Measurements from ENCODE around the gene IL4.
"Not testable (repeated sequence)": the region's sequence is repeated elsewhere in the genome, so short reads cannot be mapped to it uniquely, and the experiment has no call there.

The IL4 gene

DNA sequence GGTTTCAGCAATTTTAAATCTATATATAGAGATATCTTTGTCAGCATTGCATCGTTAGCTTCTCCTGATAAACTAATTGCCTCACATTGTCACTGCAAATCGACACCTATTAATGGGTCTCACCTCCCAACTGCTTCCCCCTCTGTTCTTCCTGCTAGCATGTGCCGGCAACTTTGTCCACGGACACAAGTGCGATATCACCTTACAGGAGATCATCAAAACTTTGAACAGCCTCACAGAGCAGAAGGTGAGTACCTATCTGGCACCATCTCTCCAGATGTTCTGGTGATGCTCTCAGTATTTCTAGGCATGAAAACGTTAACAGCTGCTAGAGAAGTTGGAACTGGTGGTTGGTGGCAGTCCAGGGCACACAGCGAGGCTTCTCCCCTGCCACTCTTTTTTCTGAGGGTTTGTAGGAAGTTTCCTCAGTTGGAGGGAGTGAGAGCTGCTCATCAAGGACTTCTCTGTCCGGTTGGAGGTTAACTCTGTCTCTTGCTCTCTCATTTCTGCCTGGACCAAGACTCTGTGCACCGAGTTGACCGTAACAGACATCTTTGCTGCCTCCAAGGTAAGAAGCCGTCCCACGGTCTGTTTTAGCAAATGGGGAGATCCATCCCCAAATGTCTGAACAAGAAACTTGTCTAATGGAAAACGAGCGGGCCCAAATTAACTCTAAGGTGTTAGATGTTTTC lies at the start of gene IL4:
IL4 (plus strand) TSS at position 51 of the 692 bp plus-strand sequence; CDS start at position 113, 62 bp downstream.
- in situ Hi-C loops (cut with MboI; ENCODE audit: low sequenced_read_pairs), result no loop called here

DNA sequence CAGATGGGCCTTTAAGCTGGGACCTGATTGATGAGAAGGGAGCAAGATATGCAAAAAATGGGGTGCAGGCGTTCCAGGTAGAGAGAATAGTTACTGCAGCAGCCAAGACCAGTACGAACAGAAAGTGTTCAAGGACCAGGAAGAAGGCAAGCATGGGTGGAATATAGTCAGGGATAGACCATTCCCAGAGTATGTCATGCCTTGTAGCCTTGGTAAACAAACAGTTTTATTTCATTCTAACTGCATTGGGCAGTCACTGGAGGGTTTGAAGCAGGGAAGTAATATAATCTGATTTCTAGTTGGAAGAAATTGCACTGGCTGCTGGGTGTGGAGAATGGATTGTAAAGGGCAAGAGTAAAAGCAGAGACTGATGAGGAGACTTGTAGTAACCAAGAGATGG lies 46.3 kb upstream of the IL4 start:
- in situ Hi-C loops (cut with MboI; ENCODE audit: low sequenced_read_pairs), result no loop called here

DNA sequence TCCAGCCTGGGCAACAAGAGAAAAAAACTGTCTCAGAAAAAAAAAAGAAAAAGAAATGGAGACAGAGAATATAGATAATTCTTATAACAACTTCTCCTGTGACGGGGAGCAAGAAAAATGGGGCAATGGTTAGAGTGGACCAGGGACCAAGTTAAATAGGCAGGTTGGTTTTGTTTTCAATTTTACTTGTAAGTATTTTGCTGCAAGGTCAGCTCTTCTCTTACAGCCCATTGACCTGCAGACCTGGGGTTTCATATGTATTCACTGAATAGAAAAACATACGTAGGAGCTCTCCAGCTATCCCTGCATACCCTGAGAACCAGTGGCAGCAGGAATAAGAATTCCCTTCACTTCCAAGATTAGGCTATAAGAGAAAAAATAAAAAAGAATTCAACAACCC lies 45.0 kb upstream of the IL4 start:
- in situ Hi-C loops (cut with MboI; ENCODE audit: low sequenced_read_pairs), result no loop called here

DNA sequence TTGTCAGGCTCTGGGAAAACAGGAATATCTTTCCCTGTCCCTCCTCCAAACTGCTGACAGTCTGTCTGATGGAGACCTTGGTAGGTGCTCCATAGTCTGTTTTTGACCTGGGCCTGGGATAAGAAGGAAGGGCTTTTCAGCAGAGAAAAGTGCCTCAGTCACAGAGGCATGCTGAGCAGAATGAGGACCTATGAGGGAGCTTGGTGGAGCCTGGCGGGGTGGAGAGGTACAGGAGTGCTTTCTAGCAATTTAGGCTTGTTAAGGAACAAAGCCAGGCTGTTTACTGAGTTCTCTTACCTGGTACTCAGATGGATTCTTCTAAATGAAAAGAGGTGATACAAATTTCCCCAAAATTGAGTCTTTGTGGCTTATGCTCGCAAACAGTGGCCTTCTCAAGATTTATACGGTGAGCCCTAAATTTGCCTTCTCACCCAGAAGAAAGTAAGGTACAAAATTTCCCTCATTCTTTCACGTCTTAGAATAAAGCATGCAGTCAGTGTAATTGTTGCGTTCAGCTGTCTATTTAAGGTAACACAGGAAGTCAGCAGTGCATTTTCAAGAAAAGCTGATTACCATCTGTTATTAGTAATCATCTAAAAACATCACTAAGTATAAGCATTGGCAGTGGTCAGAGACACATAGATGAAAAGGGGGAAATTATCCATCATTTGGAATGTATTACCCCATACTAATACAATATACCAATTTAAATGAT lies 44.4 kb upstream of the IL4 start:
- in situ Hi-C loops (cut with MboI; ENCODE audit: low sequenced_read_pairs), result no loop called here

GRCh38 chr5:132633587-132633986 lies 40.2 kb upstream of the IL4 start:
- in situ Hi-C loops (cut with MboI; ENCODE audit: low sequenced_read_pairs), result not testable (repeated sequence)

DNA sequence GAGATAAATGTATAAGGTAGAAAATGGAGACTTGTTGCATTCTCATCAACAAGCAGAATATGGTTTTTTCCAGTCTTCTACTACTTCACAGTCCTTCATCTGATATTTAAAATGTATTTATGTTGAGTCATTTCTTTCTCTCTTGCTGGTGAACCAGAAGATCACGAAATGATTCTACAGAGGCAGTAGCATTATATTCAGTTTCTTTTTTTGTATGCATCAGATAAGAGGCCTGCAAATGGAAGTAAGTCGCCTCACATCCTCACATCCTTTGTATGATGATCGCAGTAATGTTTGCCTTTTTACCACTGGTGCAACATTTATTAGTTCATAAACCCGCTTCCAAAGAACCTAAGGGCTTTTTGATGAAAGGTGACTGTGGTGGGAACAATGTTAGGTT lies 37.9 kb upstream of the IL4 start:
- in situ Hi-C loops (cut with MboI; ENCODE audit: low sequenced_read_pairs), result no loop called here

DNA sequence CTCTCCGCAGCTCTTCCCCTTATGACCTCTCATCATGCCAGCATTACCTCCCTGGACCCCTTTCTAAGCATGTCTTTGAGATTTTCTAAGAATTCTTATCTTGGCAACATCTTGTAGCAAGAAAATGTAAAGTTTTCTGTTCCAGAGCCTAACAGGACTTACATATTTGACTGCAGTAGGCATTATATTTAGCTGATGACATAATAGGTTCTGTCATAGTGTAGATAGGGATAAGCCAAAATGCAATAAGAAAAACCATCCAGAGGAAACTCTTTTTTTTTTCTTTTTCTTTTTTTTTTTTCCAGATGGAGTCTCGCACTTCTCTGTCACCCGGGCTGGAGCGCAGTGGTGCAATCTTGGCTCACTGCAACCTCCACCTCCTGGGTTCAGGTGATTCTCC lies 36.5 kb upstream of the IL4 start:
- in situ Hi-C loops (cut with MboI; ENCODE audit: low sequenced_read_pairs), result no loop called here

DNA sequence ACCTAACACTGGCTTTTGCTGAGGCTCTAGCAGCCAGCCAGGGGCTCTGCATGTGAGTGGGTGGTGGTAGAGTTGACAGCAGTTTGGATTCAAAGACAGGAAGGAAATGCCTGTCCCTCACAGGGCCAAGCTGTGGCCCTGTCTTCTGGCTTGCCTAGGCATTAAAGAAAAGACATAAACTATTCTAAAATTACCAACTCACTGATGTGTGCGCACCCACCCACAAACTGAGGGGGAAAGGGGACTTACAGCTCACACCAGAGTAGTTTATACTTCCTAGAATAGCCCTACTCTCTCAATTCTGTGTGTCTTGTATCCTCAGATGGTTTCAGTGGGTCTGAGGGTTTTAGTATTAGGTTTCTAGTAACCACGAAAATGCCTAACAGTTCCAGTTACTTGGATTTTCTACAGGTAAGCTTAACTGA lies 34.1 kb upstream of the IL4 start:
- in situ Hi-C loops (cut with MboI; ENCODE audit: low sequenced_read_pairs), result no loop called here

GRCh38 chr5:132640613-132641012 lies 33.2 kb upstream of the IL4 start:
- in situ Hi-C loops (cut with MboI; ENCODE audit: low sequenced_read_pairs), result no loop called here

DNA sequence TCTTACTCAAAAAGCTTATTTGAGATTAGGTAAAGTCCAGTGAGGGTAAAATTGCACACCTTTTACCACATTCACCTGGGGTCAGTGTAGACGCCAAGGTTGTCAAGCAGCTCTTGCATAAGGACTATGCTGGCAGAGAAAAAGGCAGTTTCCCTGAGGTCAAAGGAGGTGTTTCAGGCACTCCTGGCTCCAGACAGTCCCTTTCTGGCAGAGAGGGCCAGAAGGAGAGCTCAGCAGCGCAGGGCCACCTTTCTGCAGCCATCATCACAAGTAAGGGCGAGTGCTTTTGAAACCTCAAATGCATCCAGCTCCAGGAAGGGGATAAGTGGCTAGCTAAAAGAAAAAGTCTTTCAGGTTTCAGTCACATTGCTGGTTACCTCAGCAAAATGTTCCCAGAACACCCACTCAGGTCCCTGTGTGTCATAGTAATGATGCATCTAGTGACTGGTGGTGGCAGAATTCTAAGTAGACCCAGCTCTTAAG lies 32.5 kb upstream of the IL4 start:
- in situ Hi-C loops (cut with MboI; ENCODE audit: low sequenced_read_pairs), result no loop called here

- in situ Hi-C loops (cut with MboI; ENCODE audit: low sequenced_read_pairs), result no loop called here
Observed at GRCh38 chr5:132641841-132642240, 31.9 kb upstream of the IL4 start.

- in situ Hi-C loops (cut with MboI; ENCODE audit: low sequenced_read_pairs), result no loop called here
Observed at GRCh38 chr5:132644177-132644576, 29.6 kb upstream of the IL4 start.

- in situ Hi-C loops (cut with MboI; ENCODE audit: low sequenced_read_pairs), result no loop called here
Observed at GRCh38 chr5:132646583-132647266, 27.1 kb upstream of the IL4 start.

DNA sequence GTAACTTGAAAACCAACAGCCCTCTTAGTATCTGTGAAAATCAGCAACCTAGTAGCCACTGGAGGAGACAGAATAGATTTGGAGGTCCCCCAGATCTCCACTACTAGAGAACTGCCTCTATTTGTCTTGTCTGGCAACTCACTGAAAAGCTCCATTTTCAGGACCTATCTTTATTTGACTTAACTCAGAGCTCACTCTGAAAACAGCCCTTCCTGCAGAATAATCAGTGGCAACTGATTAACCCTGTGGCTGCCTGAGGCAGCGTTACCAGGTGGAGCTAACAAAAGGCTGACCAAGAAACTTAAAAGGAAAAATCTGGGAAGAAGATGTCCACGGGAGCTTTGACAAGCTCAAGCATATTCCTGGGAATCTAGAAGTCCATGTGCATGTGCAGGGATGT lies 26.3 kb upstream of the IL4 start:
- in situ Hi-C loops (cut with MboI; ENCODE audit: low sequenced_read_pairs), result no loop called here

DNA sequence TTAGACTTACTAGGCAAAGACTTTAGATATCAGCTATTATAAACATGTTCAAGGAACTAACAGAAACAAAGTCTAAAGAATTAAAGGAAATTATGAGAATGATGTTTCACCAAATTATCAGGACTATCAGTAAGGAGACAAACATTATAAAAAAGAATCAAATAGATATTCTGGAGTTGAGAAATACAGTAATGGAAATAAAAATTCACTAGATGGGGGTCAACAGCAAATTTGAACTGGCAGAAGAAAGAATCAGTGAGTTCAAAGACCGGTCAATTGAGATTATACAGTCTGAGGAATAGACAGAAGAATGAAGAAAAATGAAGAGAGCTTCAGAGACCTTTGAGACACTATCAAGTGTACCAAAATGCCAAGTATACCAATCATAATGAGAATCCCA lies 25.4 kb upstream of the IL4 start:
- in situ Hi-C loops (cut with MboI; ENCODE audit: low sequenced_read_pairs), result no loop called here

- in situ Hi-C loops (cut with MboI; ENCODE audit: low sequenced_read_pairs), result no loop called here
Observed at GRCh38 chr5:132651838-132652469, 21.8 kb upstream of the IL4 start.

DNA sequence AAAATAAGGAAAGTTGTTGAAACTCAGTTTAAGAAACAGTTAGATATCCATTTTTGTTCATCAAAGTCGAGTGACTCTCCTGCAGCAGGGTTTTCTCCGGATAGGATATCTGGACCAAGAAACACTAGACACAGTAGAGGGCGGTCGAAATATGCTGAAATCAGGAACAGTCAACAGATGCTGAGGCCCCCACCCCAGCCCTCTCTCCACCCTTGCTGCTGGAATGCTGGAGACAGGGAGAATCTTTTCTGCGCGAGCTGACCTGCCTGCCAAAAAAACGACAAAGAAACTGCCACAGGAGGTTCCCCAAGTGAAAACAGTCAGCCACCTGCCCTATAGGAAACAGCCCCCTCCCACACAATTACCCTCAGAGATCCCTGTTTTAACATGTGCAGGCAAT lies 20.1 kb upstream of the IL4 start:
- in situ Hi-C loops (cut with MboI; ENCODE audit: low sequenced_read_pairs), result no loop called here

DNA sequence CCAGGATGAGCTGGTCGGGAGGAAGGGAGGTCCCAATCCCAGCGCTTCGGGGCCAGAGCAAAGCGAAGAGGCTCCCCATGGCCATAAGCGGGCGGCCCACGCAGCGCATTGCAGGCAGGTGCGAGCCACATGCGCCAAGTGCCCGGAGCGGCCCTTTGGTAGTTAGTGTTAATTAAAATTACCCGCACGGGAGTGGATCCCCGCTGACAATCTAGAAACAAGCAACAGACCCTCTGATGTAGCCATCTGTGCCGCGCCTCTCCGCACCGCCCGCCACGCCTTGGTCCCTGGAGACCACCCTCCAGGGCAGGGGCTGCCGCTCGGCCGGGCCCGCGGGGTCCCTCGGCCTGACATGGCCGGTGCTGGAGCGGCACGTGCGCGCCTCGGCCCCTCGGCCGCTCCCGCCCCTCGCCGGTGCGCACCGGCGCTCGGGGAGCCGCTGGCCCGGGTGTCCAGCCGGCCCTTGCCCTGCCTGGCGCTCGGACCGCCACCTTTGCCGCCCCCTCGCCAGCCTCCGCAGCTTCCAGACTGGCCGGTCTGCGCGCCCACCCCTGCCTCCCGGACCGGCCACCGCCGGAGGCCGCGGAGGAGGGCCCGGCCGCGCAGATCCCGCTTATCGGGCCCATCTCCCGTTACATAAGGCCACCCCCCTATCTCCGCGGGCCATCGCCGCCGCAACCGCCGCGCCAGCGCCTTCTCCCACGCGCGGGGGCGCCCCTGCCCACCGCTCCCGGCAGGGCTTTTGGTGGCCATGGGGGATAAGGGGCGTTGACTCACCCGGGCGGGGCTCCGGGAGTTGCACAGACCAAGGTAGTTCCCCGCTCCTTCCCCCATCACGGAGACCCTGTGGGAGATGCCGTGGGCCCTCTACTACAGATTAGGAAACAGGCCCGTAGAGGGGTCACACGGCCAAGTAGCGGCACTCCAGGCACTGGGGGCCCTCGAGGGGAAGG lies 17.7 kb upstream of the IL4 start:
- in situ Hi-C loops (cut with MboI; ENCODE audit: low sequenced_read_pairs), result no loop called here

DNA sequence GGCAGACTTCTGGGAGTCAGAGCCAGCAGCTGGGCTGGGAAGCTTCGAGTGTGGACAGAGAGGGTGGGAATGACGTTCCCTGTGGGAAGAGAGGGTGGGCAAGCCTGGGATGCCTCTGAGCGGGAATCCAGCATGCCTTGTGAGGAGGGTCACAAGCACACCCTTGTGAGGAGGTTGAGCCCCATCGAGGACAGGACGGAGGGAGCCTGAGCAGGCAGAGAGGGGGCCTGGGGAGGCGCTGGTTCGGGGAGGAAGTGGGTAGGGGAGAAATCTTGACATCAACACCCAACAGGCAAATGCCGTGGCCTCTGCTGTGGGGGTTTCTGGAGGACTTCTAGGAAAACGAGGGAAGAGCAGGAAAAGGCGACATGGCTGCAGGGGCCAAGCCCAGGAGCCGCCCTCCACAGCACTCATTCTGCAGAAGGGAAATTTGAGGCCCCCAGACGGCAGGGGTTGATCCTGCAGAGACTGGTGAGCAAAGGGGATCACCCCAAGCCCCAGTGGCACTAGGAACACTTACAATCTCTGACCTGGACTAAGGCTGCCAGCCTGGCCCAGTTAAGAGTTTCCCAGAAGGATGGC lies 16.9 kb upstream of the IL4 start:
- in situ Hi-C loops (cut with MboI; ENCODE audit: low sequenced_read_pairs), result no loop called here

Measured in HL-60/S4 (cell line).